HCT116 (cell line): Measurements from ENCODE around the gene RPL7A. TPM values are rescaled to one million over a fixed set of nuclear protein-coding genes. Genes with fewer than 3 reads are reported as not detected.

Experiments
- ATAC-seq: fragments of 200-7000 bp; cut with Tn5 transposase; 2 replicates; pipeline ENCODE4 v1.9.1; 2020; ENCODE audit warnings: mild to moderate bottlenecking, moderate library complexity
- BruUV-seq: library from RNA; stranded (reverse); fragments of 400-500 nt; replicated peaks from 2 replicates; lab custom pipeline; 2021; lab: Mats Ljungman, UMichigan
- CTCF ChIA-PET: fragments of 300-600 bp; sonication (Branson Sonifier 250); formaldehyde crosslinking; loops from one replicate; lab custom pipeline; 2021; ENCODE audit warnings: antibody characterized with exemption; lab: Charles Lee
- POLR2A ChIA-PET: fragments of 300-600, 350-600 bp; sonication (Branson Sonifier 250); formaldehyde crosslinking; loops from one replicate; lab custom pipeline; 2021; ENCODE audit warnings: antibody characterized with exemption; lab: Charles Lee
- RAD21 ChIA-PET, 2 experiments: fragments of 300-600 bp; sonication (Branson Sonifier 250); formaldehyde crosslinking; loops; one replicate each; lab custom pipeline; 2023; ENCODE audit warnings: low total read pairs in 2 of 2; ENCODE audit not compliant: uncharacterized antibody in 2 of 2, unreplicated experiment in 2 of 2, low non-redundant PET in 1 of 2; lab: Charles Lee
- DNase-seq: peaks from one replicate; pipeline ENCODE4 v3.0.0-alpha.2; 2010; ENCODE audit warnings: low read depth, low spot score
- H2AFZ ChIP-seq: fragments of 200-600 bp; shearing (Covaris generic), sonication (generic); 2 replicates; pipeline ENCODE4 v1.6.1; 2017; ENCODE audit warnings: low read depth, mixed run types, mixed read lengths, antibody characterized with exemption, low read length; ENCODE audit not compliant: poor library complexity, severe bottlenecking
- H3K27ac ChIP-seq: 2 replicates; pipeline ENCODE4 v1.5.1; 2012; ENCODE audit warnings: low read depth, low read length
- H3K27me3 ChIP-seq: fragments of 200-600 bp; sonication (generic); 2 replicates; pipeline ENCODE4 v1.6.1; 2016; ENCODE audit warnings: mixed run types, low read length, mixed read lengths; ENCODE audit not compliant: insufficient read depth
- H3K36me3 ChIP-seq, 2 experiments: fragments of 200-500 bp in 1 of 2; fragments of 200-600 bp in 1 of 2; sonication (Bioruptor generic) in 1 of 2; sonication (generic) in 1 of 2; 2 replicates each; pipeline versions ENCODE4 v1.5.1 to v1.6.1; 2014 to 2016; ENCODE audit warnings: low read length in 2 of 2, inconsistent platforms in 1 of 2, mixed read lengths in 1 of 2, mixed run types in 1 of 2; ENCODE audit not compliant: insufficient read depth in 2 of 2, control insufficient read depth in 1 of 2
- H3K4me1 ChIP-seq, 2 experiments: fragments of 200-600 bp in 1 of 2; sonication (generic) in 1 of 2; 2 replicates each; pipeline versions ENCODE4 v1.5.1 to v1.6.1; 2012 to 2017; ENCODE audit warnings: low read length in 2 of 2, inconsistent platforms in 1 of 2, mild to moderate bottlenecking in 1 of 2, mixed read lengths in 1 of 2, mixed run types in 1 of 2, moderate library complexity in 1 of 2; ENCODE audit not compliant: insufficient read depth in 2 of 2, control insufficient read depth in 1 of 2
- H3K4me2 ChIP-seq: fragments of 200-600 bp; sonication (generic); 2 replicates; pipeline ENCODE4 v1.6.1; 2017; ENCODE audit warnings: mixed run types, low read length, mixed read lengths
- H3K4me3 ChIP-seq, 2 experiments: fragments of 200-600 bp in 1 of 2; sonication (generic) in 1 of 2; replicated peaks in 1 of 2; 2 replicates each; pipeline ENCODE4 v1.5.1; 2011 to 2016; ENCODE audit warnings: low read length in 2 of 2, control low read depth in 1 of 2, low read depth in 1 of 2, mild to moderate bottlenecking in 1 of 2, mixed read lengths in 1 of 2, mixed run types in 1 of 2
- H3K79me2 ChIP-seq: fragments of 200-600 bp; sonication (generic); 2 replicates; pipeline ENCODE4 v1.6.1; 2017; ENCODE audit warnings: mild to moderate bottlenecking, mixed run types, low read length, moderate library complexity, mixed read lengths; ENCODE audit not compliant: insufficient read depth
- H3K9ac ChIP-seq: fragments of 200-600 bp; sonication (generic); 2 replicates; pipeline ENCODE4 v1.6.1; 2016; ENCODE audit warnings: low read length, mixed read lengths
- H3K9me2 ChIP-seq: fragments of 200-600 bp; sonication (generic), shearing (Covaris generic); 2 replicates; pipeline ENCODE4 v1.6.1; 2017; ENCODE audit warnings: mixed run types, mild to moderate bottlenecking, moderate library complexity; ENCODE audit not compliant: insufficient read depth
- H3K9me3 ChIP-seq, 2 experiments: fragments of 200-500 bp in 1 of 2; fragments of 200-600 bp in 1 of 2; sonication (Bioruptor generic) in 1 of 2; sonication (generic) in 1 of 2; 2 replicates each; pipeline ENCODE4 v1.6.1; 2014 to 2017; ENCODE audit warnings: low read length in 2 of 2, mixed read lengths in 2 of 2, inconsistent platforms in 1 of 2, low read depth in 1 of 2, mild to moderate bottlenecking in 1 of 2, mixed run types in 1 of 2, moderate library complexity in 1 of 2; ENCODE audit not compliant: control insufficient read depth in 1 of 2, insufficient read depth in 1 of 2
- H4K20me1 ChIP-seq: fragments of 200-600 bp; sonication (generic), shearing (Covaris generic); 2 replicates; pipeline ENCODE4 v1.6.1; 2017; ENCODE audit warnings: mixed run types, mild to moderate bottlenecking, moderate library complexity; ENCODE audit not compliant: insufficient read depth
- ATF3 ChIP-seq: IDR thresholded peaks from 2 replicates; pipeline ENCODE4 v1.6.1; 2012
- EGR1 ChIP-seq: IDR thresholded peaks from 2 replicates; pipeline ENCODE4 v1.6.1; 2012; ENCODE audit warnings: low read depth
- ELF1 ChIP-seq: IDR thresholded peaks from 2 replicates; pipeline ENCODE4 v1.6.1; 2012; ENCODE audit warnings: low read depth, borderline replicate concordance
- EZH2 ChIP-seq: fragments of 200-600 bp; sonication (generic); IDR thresholded peaks from 2 replicates; pipeline ENCODE4 v1.6.1; 2017; ENCODE audit warnings: antibody characterized with exemption, mixed run types
- FOSL1 ChIP-seq: IDR thresholded peaks from 2 replicates; pipeline ENCODE4 v1.6.1; 2012; ENCODE audit warnings: low read depth
- JUND ChIP-seq: IDR thresholded peaks from 2 replicates; pipeline ENCODE4 v1.6.1; 2012
- POLR2A ChIP-seq: IDR thresholded peaks from 2 replicates; pipeline ENCODE4 v1.7.0; 2011; ENCODE audit warnings: borderline replicate concordance; ENCODE audit not compliant: insufficient read depth, insufficient read length; ENCODE audit errors: extremely low read depth
- POLR2AphosphoS5 ChIP-seq: IDR thresholded peaks from 2 replicates; pipeline ENCODE4 v1.6.1; 2011; ENCODE audit warnings: mild to moderate bottlenecking, low read depth, low read length, moderate library complexity
- RAD21 ChIP-seq: IDR thresholded peaks from 2 replicates; pipeline ENCODE4 v1.6.1; 2012; ENCODE audit warnings: low read depth, mild to moderate bottlenecking
- SIN3A ChIP-seq: IDR thresholded peaks from 2 replicates; pipeline ENCODE4 v1.6.1; 2012; ENCODE audit warnings: low read depth
- SP1 ChIP-seq: IDR thresholded peaks from 2 replicates; pipeline ENCODE4 v1.6.1; 2012; ENCODE audit warnings: low read depth
- TCF7L2 ChIP-seq: IDR thresholded peaks from 2 replicates; pipeline ENCODE4 v1.7.0; 2011; ENCODE audit warnings: borderline replicate concordance, inconsistent platforms; ENCODE audit not compliant: insufficient read depth, insufficient read length; ENCODE audit errors: extremely low read depth
- ZBTB33 ChIP-seq: IDR thresholded peaks from 2 replicates; pipeline ENCODE4 v1.6.1; 2011; ENCODE audit warnings: mild to moderate bottlenecking, low read length, moderate library complexity; ENCODE audit not compliant: insufficient replicate concordance; ENCODE audit errors: extremely low read depth
- ZFX ChIP-seq: fragments of 450-650 bp; IDR thresholded peaks from 2 replicates; pipeline ENCODE4 v1.6.1; 2017
- ZNF274 ChIP-seq: fragments of 200-500 bp; sonication (Bioruptor generic); IDR thresholded peaks from 2 replicates; pipeline ENCODE4 v1.6.1; 2014; ENCODE audit warnings: mild to moderate bottlenecking, low read depth, low read length, inconsistent platforms
- intact Hi-C: fragments of 100-400 bp; cut with micrococcal nuclease; formaldehyde crosslinking; loops from 2 replicates; pipeline ENCODE4 v1.10.0; 2022
- total RNA-seq: library from RNA; stranded (reverse); gene quantifications from one replicate; pipeline ENCODE4 v1.2.1, GENCODE V29; 2021; ENCODE audit not compliant: unreplicated experiment
- TF ChIP-seq, protein P1 (sequence below): IDR thresholded peaks from 2 replicates; pipeline ENCODE4 v1.6.1; 2012; ENCODE audit warnings: low read depth

RPL7A gene
- total RNA-seq, 1 experiment from 2014 or later: 2,837 TPM

DNA sequence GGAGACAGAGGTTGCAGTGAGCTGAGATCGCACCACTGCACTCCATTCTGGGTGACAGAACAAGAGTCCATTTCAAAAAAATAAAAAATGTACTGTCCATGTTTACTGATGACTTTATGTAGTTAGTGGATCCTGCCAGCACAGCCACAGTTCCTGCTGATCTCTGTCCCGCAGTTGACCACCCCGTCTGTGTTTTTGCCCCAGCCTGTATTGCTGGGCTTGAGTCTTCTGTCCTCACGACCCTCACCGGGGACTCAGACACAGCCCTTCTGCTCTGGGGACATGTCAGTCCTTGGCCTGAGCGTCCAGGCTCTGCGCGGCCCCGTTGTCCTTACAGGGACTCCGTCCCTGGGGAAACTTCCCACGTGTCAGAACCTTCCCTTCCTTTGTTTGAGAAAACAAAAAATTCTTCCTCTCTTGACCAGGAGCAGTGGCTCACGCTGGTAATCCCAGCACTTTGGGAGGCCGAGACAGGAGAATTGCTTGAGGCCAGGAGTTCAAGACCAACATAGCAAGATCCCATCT, 26.5 kb upstream of the RPL7A start:
- no peaks in the 10 kb centered on the region for H3K79me2 ChIP-seq
- no peaks in the 10 kb centered on the region for H3K4me1 ChIP-seq
- H4K20me1 ChIP-seq: no peaks in the 10 kb centered on the region
- no TSS peak for BruUV-seq
- ChIA-PET RAD21 (no interaction called here), POLR2A (no interaction called here), CTCF (no interaction called here)
- H3K9me2 ChIP-seq: no peaks in the 10 kb centered on the region
- DNase-seq (no peak), ATAC-seq (no peak)
- no peak overlapping the region for H3K27ac ChIP-seq
- H3K27me3 ChIP-seq: no peaks in the 10 kb centered on the region
- no peak overlapping the region for H2AFZ ChIP-seq
- no peak overlapping the region for H3K4me3 ChIP-seq
- no peak overlapping the region for H3K9ac ChIP-seq
- intact Hi-C loops: no loop called here
- H3K36me3 ChIP-seq: no peaks in the 10 kb centered on the region
- TF ChIP-seq SP1: no peak
- no peak for TF ChIP-seq POLR2AphosphoS5
- no peak for TF ChIP-seq TCF7L2
- TF ChIP-seq EZH2: no peak
- TF ChIP-seq FOSL1: no peak
- TF ChIP-seq POLR2A: no peak
- TF ChIP-seq ZBTB33: no peak
- TF ChIP-seq, protein P1, sequence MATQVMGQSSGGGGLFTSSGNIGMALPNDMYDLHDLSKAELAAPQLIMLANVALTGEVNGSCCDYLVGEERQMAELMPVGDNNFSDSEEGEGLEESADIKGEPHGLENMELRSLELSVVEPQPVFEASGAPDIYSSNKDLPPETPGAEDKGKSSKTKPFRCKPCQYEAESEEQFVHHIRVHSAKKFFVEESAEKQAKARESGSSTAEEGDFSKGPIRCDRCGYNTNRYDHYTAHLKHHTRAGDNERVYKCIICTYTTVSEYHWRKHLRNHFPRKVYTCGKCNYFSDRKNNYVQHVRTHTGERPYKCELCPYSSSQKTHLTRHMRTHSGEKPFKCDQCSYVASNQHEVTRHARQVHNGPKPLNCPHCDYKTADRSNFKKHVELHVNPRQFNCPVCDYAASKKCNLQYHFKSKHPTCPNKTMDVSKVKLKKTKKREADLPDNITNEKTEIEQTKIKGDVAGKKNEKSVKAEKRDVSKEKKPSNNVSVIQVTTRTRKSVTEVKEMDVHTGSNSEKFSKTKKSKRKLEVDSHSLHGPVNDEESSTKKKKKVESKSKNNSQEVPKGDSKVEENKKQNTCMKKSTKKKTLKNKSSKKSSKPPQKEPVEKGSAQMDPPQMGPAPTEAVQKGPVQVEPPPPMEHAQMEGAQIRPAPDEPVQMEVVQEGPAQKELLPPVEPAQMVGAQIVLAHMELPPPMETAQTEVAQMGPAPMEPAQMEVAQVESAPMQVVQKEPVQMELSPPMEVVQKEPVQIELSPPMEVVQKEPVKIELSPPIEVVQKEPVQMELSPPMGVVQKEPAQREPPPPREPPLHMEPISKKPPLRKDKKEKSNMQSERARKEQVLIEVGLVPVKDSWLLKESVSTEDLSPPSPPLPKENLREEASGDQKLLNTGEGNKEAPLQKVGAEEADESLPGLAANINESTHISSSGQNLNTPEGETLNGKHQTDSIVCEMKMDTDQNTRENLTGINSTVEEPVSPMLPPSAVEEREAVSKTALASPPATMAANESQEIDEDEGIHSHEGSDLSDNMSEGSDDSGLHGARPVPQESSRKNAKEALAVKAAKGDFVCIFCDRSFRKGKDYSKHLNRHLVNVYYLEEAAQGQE: no peak
- no peak for TF ChIP-seq SIN3A
- TF ChIP-seq ATF3: no peak
- no peak for TF ChIP-seq JUND
- TF ChIP-seq ZNF274: no peak
- TF ChIP-seq ELF1: no peak
- TF ChIP-seq RAD21: no peak
- no peak for TF ChIP-seq EGR1
- TF ChIP-seq ZFX: no peak
- H3K4me2 ChIP-seq: no peak overlapping the region
- no peaks in the 10 kb centered on the region for H3K9me3 ChIP-seq
